ENCODE data around the gene PDCD2L. TPM values are rescaled to one million over a fixed set of nuclear protein-coding genes. Genes with fewer than 3 reads are reported as not detected.

The PDCD2L gene
- total RNA-seq, 1 donor from 2014 or later = 10.3 TPM

- no peak for DNase-seq (ENCODE audit: low spot score)
- no peak for TF ChIP-seq CTCF (IDR thresholded peaks at IDR 0.05; ENCODE audit: unreplicated experiment)
- peaks cover 58% of the 10 kb centered on the region for H3K36me3 Mint-ChIP-seq (ENCODE audit: low read depth, unreplicated experiment)
Observed at GRCh38 chr19:34381399-34382251, 22.6 kb upstream of the PDCD2L start.

GRCh38 chr19:34382471-34382870 is 21.7 kb upstream of the PDCD2L start:
- Mint-ChIP-seq H3K4me3 (ENCODE audit: unreplicated experiment) (no peak overlapping the region), H3K36me3 (ENCODE audit: low read depth, unreplicated experiment) (peaks cover 57% of the 10 kb centered on the region), H3K27me3 (ENCODE audit: unreplicated experiment) (peaks cover 9% of the 10 kb centered on the region), H3K27ac (ENCODE audit: unreplicated experiment) (no peak overlapping the region), H3K9me3 (ENCODE audit: unreplicated experiment) (no peaks in the 10 kb centered on the region), H3K4me1 (ENCODE audit: unreplicated experiment) (no peaks in the 10 kb centered on the region)
- DNase-seq (ENCODE audit: low spot score) = no peak
- TF ChIP-seq CTCF (IDR thresholded peaks at IDR 0.05; ENCODE audit: unreplicated experiment) = no peak

More at GRCh38 chr19:34381399-34382251, 22.6 kb upstream of the PDCD2L start:
- Mint-ChIP-seq H3K27ac (ENCODE audit: unreplicated experiment) (no peak overlapping the region), H3K9me3 (ENCODE audit: unreplicated experiment) (no peaks in the 10 kb centered on the region), H3K27me3 (ENCODE audit: unreplicated experiment) (peaks cover 9% of the 10 kb centered on the region), H3K4me1 (ENCODE audit: unreplicated experiment) (no peaks in the 10 kb centered on the region), H3K4me3 (ENCODE audit: unreplicated experiment) (peak overlapping the region; percentile 37)

GRCh38 chr19:34383599-34383998 is 20.6 kb upstream of the PDCD2L start:
- no peak overlapping the region for H3K27ac Mint-ChIP-seq (ENCODE audit: unreplicated experiment)
- H3K4me1 Mint-ChIP-seq (ENCODE audit: unreplicated experiment) = no peaks in the 10 kb centered on the region
- no peak for DNase-seq (ENCODE audit: low spot score)
- H3K4me3 Mint-ChIP-seq (ENCODE audit: unreplicated experiment) = peak overlapping the region; percentile 58
- peaks cover 57% of the 10 kb centered on the region for H3K36me3 Mint-ChIP-seq (ENCODE audit: low read depth, unreplicated experiment)
- H3K27me3 Mint-ChIP-seq (ENCODE audit: unreplicated experiment) = peaks cover 7% of the 10 kb centered on the region
- TF ChIP-seq CTCF (IDR thresholded peaks at IDR 0.05; ENCODE audit: unreplicated experiment) = no peak
- H3K9me3 Mint-ChIP-seq (ENCODE audit: unreplicated experiment) = no peaks in the 10 kb centered on the region

GRCh38 chr19:34386645-34387445 is 17.4 kb upstream of the PDCD2L start:
- Mint-ChIP-seq H3K36me3 (ENCODE audit: low read depth, unreplicated experiment) (peaks cover 43% of the 10 kb centered on the region), H3K27me3 (ENCODE audit: unreplicated experiment) (peaks cover 3% of the 10 kb centered on the region), H3K27ac (ENCODE audit: unreplicated experiment) (no peak overlapping the region), H3K4me1 (ENCODE audit: unreplicated experiment) (no peaks in the 10 kb centered on the region), H3K4me3 (ENCODE audit: unreplicated experiment) (no peak overlapping the region), H3K9me3 (ENCODE audit: unreplicated experiment) (no peaks in the 10 kb centered on the region)
- no peak for TF ChIP-seq CTCF (IDR thresholded peaks at IDR 0.05; ENCODE audit: unreplicated experiment)
- DNase-seq (ENCODE audit: low spot score) = no peak
